Ovary (tissue), 9 donors: ENCODE measurements around the gene RSBN1L. TPM values are rescaled to one million over a fixed set of nuclear protein-coding genes. Genes with fewer than 3 reads are reported as not detected.

Source experiments
- DNase-seq, 5 donors: peaks; one replicate each; pipeline ENCODE4 v3.0.0-alpha.2; 2019 to 2020
- H3K27ac ChIP-seq, 2 donors: fragments of 200-600 bp; one replicate each; pipeline versions ENCODE4 v1.5.1 to v1.8.0; 2019 to 2022
- H3K27me3 ChIP-seq: fragments of 200-600 bp; one replicate; pipeline ENCODE4 v1.8.0; 2022
- H3K36me3 ChIP-seq: fragments of 200-600 bp; sonication (generic); one replicate; pipeline ENCODE4 v1.5.1; 2019
- H3K4me1 ChIP-seq: one replicate; pipeline ENCODE4 v1.8.1; 2013; ENCODE audit warnings: mild to moderate bottlenecking, moderate library complexity; ENCODE audit not compliant: insufficient read depth
- H3K4me3 ChIP-seq: fragments of 200-600 bp; sonication (generic); one replicate; pipeline ENCODE4 v1.5.1; 2017
- H3K9me3 ChIP-seq, 2 donors: fragments of 200-600 bp in 1 of 2; sonication (generic) in 1 of 2; one replicate each; pipeline versions ENCODE4 v1.5.1 to v1.8.1; 2013 to 2019; ENCODE audit warnings: mild to moderate bottlenecking in 1 of 2, moderate library complexity in 1 of 2
- CTCF ChIP-seq, 3 donors: fragments of 450-650 bp in 2 of 3; fragments of 200-600 bp in 1 of 3; IDR thresholded peaks; one replicate each; pipeline versions ENCODE4 v1.5.1 to v1.8.0; 2016 to 2022; ENCODE audit warnings: antibody characterized with exemption in 3 of 3, mild to moderate bottlenecking in 1 of 3
- EP300 ChIP-seq: sonication (generic); formaldehyde crosslinking; IDR thresholded peaks from one replicate; pipeline ENCODE4 v1.6.1; 2017; ENCODE audit warnings: antibody characterized with exemption
- POLR2A ChIP-seq: fragments of 450-650 bp; IDR thresholded peaks from one replicate; pipeline ENCODE4 v1.6.1; 2017; ENCODE audit warnings: antibody characterized with exemption, mild to moderate bottlenecking, moderate library complexity
- WGBS, 3 donors: extraction: QIAGEN DNeasy Blood & Tissue Kit in 1 of 3; methylation state at CpG; one replicate each; pipeline versions ENCODE4 v1.1.5 to v1.1.7; 2013 to 2017; 5-methylcytosine and 5-hydroxymethylcytosine counted together
- intact Hi-C, 4 donors: fragments of 100-400 bp; cut with DNase I; formaldehyde crosslinking; loops; one replicate each; pipeline versions ENCODE4 v1.11.0 to v1.15.1; 2022 to 2023
- polyA plus RNA-seq, 2 donors: library from polyadenylated mRNA; stranded (reverse); fragments of 200-250 nt in 1 of 2; fragments of 350-450 nt in 1 of 2; fragmentation: Illumina TruSeq in 1 of 2; extraction: RNeasy Lipid Tissue Mini Kit (QIAGEN cat#74804) in 1 of 2; gene quantifications; one replicate each; pipeline ENCODE4 v1.2.3, GENCODE V29; 2013 to 2014
- total RNA-seq, 7 donors: library from RNA; depleted of rRNA in 2 of 7; stranded (reverse); fragments of >200 nt in 2 of 7; fragmentation: NEBNext Ultra II Directional in 3 of 7; extraction: Animal tissue kit (Norgen Biotek cat#: 25700) in 3 of 7; gene quantifications; one replicate each; pipeline versions ENCODE4 v1.1.0 to v1.2.4, GENCODE V29; 2016 to 2023
- donor health status: DM: no; HTN: no; CAD: no; lungs with moderate emphysema.
- donor health status: DM: no; HTN: no; CAD: no.
- donor health status: Bipolar disorder and iron deficiency.
- donor health status: DM: yes; HTN: yes; CAD: no.
- donor health status: DM: no; HTN: no; CAD: no.
- donor health status: DM: yes; HTN: yes; CAD: no.

Gene RSBN1L
- total and polyA plus RNA-seq, 9 donors = 12.4 to 28.3 (median 24.1) TPM

GRCh38 chr7:77653572-77653971 is 42.7 kb upstream of the RSBN1L start:
- no peak overlapping the region for H3K4me3 ChIP-seq
- no peaks in the 10 kb centered on the region for H3K27me3 ChIP-seq
- H3K9me3 ChIP-seq = no peaks in the 10 kb centered on the region
- TF ChIP-seq POLR2A (no peak), CTCF (IDR thresholded peaks at IDR 0.05) (no peak), EP300 (no peak)
- 69 to 76% (median 73%) methylated on average over 2 of the region's 2 CpGs for WGBS, 3 donors
- H3K36me3 ChIP-seq = no peaks in the 10 kb centered on the region
- no peak overlapping the region for H3K27ac ChIP-seq
- peaks cover 2% of the 10 kb centered on the region for H3K4me1 ChIP-seq
- no peak for DNase-seq
- intact Hi-C loops = loop anchor here in 2 of 4 donors (5.0 kb wide), 1 partner anchor 104 kb away; no protein-coding TSS in a partner anchor

- H3K9me3 ChIP-seq = no peaks in the 10 kb centered on the region
- intact Hi-C loops = loop anchor here in 2 of 4 donors (5.0 kb wide), 2 partner anchors 102 to 1337 kb away; no protein-coding TSS in a partner anchor
- H3K27ac ChIP-seq = no peak overlapping the region
- H3K27me3 ChIP-seq = no peaks in the 10 kb centered on the region
- H3K36me3 ChIP-seq = no peaks in the 10 kb centered on the region
- no peaks in the 10 kb centered on the region for H3K4me1 ChIP-seq
- TF ChIP-seq POLR2A = no peak
- no peak for TF ChIP-seq CTCF (IDR thresholded peaks at IDR 0.05)
- TF ChIP-seq EP300 = no peak
- WGBS, 3 donors = 95 to 100% (median 95%) methylated on average over 1 of the region's 1 CpG
- no peak for DNase-seq
- H3K4me3 ChIP-seq = no peak overlapping the region
Observed at GRCh38 chr7:77655356-77655755, 40.9 kb upstream of the RSBN1L start.

- no peaks in the 10 kb centered on the region for H3K4me1 ChIP-seq
- 84 to 93% (median 92%) methylated on average over 9 of the region's 9 CpGs for WGBS, 3 donors
- H3K9me3 ChIP-seq = no peaks in the 10 kb centered on the region
- H3K36me3 ChIP-seq = no peaks in the 10 kb centered on the region
- H3K27ac ChIP-seq = no peak overlapping the region
- intact Hi-C loops = loop anchor here in 2 of 4 donors (5.0 kb wide), 2 partner anchors 101 to 1336 kb away; no protein-coding TSS in a partner anchor
- no peaks in the 10 kb centered on the region for H3K27me3 ChIP-seq
- no peak overlapping the region for H3K4me3 ChIP-seq
- TF ChIP-seq CTCF (IDR thresholded peaks at IDR 0.05) (no peak), POLR2A (no peak), EP300 (no peak)
- no peak for DNase-seq
Observed at GRCh38 chr7:77655836-77656455, 40.3 kb upstream of the RSBN1L start.

GRCh38 chr7:77657427-77658224 is 38.6 kb upstream of the RSBN1L start:
- 94 to 99% (median 97%) methylated on average over 1 of the region's 1 CpG for WGBS, 3 donors
- Histone ChIP-seq H3K27me3 (no peaks in the 10 kb centered on the region), H3K36me3 (no peaks in the 10 kb centered on the region), H3K9me3 (no peaks in the 10 kb centered on the region), H3K27ac (no peak overlapping the region), H3K4me3 (no peak overlapping the region), H3K4me1 (no peaks in the 10 kb centered on the region)
- no peak for DNase-seq
- TF ChIP-seq POLR2A (no peak), CTCF (IDR thresholded peaks at IDR 0.05) (peak in 1 of 3 donors; percentile 41)
- intact Hi-C loops = loop anchor here in 2 of 4 donors (5.0 kb wide), 2 partner anchors 100 to 1335 kb away; no protein-coding TSS in a partner anchor
